GM18517 (cell line): Measurements from ENCODE around the gene GGACT.

ENCODE experiments used
- ATAC-seq: cut with Tn5 transposase; IDR thresholded peaks from one replicate; pipeline ENCODE4 v1.9.1; 2021; ENCODE audit warnings: mild to moderate bottlenecking, moderate library complexity; ENCODE audit not compliant: unreplicated experiment

The GGACT gene

GRCh38 chr13:100483139-100483538 lies 105.5 kb downstream of the GGACT start:
- ATAC-seq = no peak

DNA sequence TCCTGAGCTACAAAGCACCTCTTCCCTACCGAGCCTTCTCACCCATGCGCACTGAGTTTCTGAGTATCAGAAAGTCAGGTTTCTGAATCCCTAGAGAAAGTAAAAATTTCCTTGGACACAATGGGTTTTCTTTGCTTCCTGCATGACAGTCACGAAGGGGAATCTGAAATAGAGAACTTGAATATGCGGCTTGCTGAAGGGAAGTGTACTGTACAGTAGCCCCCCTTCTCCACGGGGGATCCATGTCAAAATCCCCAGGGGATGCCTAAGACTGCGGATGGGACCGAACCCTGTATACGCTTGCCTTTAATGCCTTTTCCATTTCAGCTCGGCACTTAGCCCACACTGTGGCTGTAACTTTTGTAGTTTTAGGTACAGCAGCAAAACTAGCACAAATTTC lies 107.9 kb downstream of the GGACT start:
- no peak for ATAC-seq
